ENCODE results near the gene PBX4.

DNA sequence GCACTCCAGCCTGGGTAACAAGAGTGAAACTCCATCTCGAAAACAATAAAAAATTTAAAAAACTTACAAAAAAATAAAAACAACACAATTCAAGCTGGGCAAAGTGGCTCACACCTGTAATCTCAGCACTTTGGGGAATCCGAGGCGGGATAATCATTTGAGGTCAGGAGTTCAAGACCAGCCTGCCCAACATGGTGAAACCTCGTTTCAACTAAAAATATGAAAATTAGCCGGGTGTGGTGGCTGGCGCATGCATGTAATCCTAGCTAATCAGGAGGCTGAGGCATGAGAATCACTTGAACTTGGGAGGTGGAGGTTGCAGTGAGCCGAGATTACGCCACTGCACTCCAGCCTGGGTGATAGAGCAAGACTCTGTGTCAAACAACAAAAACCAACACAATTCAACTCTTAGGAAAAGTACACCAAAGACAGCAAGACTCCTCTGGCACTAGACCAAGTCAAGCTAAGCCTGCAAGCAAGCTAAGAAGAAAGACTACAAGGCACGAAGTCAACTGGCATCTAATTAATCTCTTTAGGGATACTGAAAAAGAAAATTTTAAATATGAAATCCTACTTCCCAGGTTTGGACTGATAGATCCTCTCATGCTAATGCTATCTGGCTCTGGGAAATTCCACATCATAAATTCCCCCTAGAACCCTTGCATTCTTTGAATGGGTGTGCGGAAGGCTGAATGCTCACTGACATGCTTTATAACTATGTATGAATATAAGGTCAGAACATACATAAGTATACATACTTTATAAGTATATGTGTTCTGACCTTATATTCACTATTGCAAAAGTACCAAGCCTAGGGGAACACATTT is 7.9 kb downstream of the PBX4 start:
- TF ChIP-seq, protein P1, sequence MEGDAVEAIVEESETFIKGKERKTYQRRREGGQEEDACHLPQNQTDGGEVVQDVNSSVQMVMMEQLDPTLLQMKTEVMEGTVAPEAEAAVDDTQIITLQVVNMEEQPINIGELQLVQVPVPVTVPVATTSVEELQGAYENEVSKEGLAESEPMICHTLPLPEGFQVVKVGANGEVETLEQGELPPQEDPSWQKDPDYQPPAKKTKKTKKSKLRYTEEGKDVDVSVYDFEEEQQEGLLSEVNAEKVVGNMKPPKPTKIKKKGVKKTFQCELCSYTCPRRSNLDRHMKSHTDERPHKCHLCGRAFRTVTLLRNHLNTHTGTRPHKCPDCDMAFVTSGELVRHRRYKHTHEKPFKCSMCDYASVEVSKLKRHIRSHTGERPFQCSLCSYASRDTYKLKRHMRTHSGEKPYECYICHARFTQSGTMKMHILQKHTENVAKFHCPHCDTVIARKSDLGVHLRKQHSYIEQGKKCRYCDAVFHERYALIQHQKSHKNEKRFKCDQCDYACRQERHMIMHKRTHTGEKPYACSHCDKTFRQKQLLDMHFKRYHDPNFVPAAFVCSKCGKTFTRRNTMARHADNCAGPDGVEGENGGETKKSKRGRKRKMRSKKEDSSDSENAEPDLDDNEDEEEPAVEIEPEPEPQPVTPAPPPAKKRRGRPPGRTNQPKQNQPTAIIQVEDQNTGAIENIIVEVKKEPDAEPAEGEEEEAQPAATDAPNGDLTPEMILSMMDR (IDR thresholded peaks at IDR 0.05) = no peak
- no peak for TF ChIP-seq EZH2 (IDR thresholded peaks at IDR 0.05; ENCODE audit: borderline replicate concordance, insufficient read depth, low read depth, low read length, poor library complexity, severe bottlenecking)
